Upper lobe of left lung (tissue), 4 donors: Measurements from ENCODE around the gene OPA3.

ENCODE experiments used
- CTCF ChIP-seq, 6 experiments: fragments of 450-650 bp in 4 of 6; fragments of 200-600 bp in 2 of 6; sonication (generic) in 2 of 6; IDR thresholded peaks; one replicate each; pipeline ENCODE4 v1.5.1; 2016 to 2019; ENCODE audit warnings: antibody characterized with exemption in 6 of 6
- EP300 ChIP-seq, 4 donors: sonication (generic); formaldehyde crosslinking; IDR thresholded peaks; one replicate each; pipeline ENCODE4 v1.5.1; 2017; ENCODE audit warnings: antibody characterized with exemption in 4 of 4, control low read depth in 2 of 4
- POLR2A ChIP-seq, 4 donors: fragments of 450-650 bp; IDR thresholded peaks; one replicate each; pipeline ENCODE4 v1.5.1; 2016 to 2017; ENCODE audit warnings: antibody characterized with exemption in 4 of 4, mild to moderate bottlenecking in 2 of 4

- no peak for TF ChIP-seq POLR2A (IDR thresholded peaks at IDR 0.05)
- no peak for TF ChIP-seq CTCF (IDR thresholded peaks at IDR 0.05)
- no peak for TF ChIP-seq EP300 (IDR thresholded peaks at IDR 0.05)
Observed at GRCh38 chr19:45495178-45495577, 89.4 kb downstream of the OPA3 start.
